Hypothalamus (tissue), 51 donors: ENCODE data around the gene BIRC3.
"Not testable (repeated sequence)": the region's sequence is repeated elsewhere in the genome, so short reads cannot be mapped to it uniquely, and the experiment has no call there.

Source experiments
- DNase-seq, 51 donors: peaks; one replicate each; lab custom pipeline; 2025; lab: John Stamatoyannopoulos, UW

BIRC3 gene

GRCh38 chr11:102320679-102321078 lies 3.4 kb downstream of the BIRC3 start:
- peak in 4 of 51 donors; percentile 8 to 20 (median 12) for DNase-seq

- DNase-seq: no peak
Observed at GRCh38 chr11:102322560-102322959, 5.3 kb downstream of the BIRC3 start.

- DNase-seq: no peak
Observed at GRCh38 chr11:102323542-102324251, 6.4 kb downstream of the BIRC3 start.

GRCh38 chr11:102325088-102325487 lies 7.8 kb downstream of the BIRC3 start:
- no peak for DNase-seq

- DNase-seq: no peak
Observed at GRCh38 chr11:102328748-102329147, 11.5 kb downstream of the BIRC3 start.

GRCh38 chr11:102330231-102330630 lies 12.9 kb downstream of the BIRC3 start:
- no peak for DNase-seq

GRCh38 chr11:102331341-102331740 lies 14.1 kb downstream of the BIRC3 start:
- DNase-seq: no peak

- DNase-seq: no peak
Observed at GRCh38 chr11:102332611-102332994, 15.3 kb downstream of the BIRC3 start.

GRCh38 chr11:102338479-102339010 lies 21.3 kb downstream of the BIRC3 start:
- DNase-seq: no peak

GRCh38 chr11:102341311-102341710 lies 24.0 kb downstream of the BIRC3 start:
- DNase-seq: not testable (repeated sequence)

- DNase-seq: peak in 39 of 51 donors; percentile 2 to 77 (median 39)
Observed at GRCh38 chr11:102341844-102342318, 24.6 kb downstream of the BIRC3 start.

- no peak for DNase-seq
Observed at GRCh38 chr11:102343809-102344208, 26.5 kb downstream of the BIRC3 start.

GRCh38 chr11:102345904-102346303 lies 28.6 kb downstream of the BIRC3 start:
- peak in 4 of 51 donors; percentile 2 to 48 (median 8) for DNase-seq

- DNase-seq: no peak
Observed at GRCh38 chr11:102346456-102346747, 29.1 kb downstream of the BIRC3 start.

- DNase-seq: peak; percentile 53 to 98 (median 86)
Observed at GRCh38 chr11:102346748-102347461, 29.6 kb downstream of the BIRC3 start, which contains the start of gene BIRC2. BIRC2 (plus strand) TSS chr11:102347214; CDS start chr11:102349855, 2,641 bp downstream.

- DNase-seq: peak in 8 of 51 donors; percentile 9 to 86 (median 62)
Observed at GRCh38 chr11:102347462-102348370, 30.4 kb downstream of the BIRC3 start.

- DNase-seq: no peak
Observed at GRCh38 chr11:102357116-102357515, 39.8 kb downstream of the BIRC3 start.

GRCh38 chr11:102359372-102359771 lies 42.1 kb downstream of the BIRC3 start:
- DNase-seq: no peak

- DNase-seq: no peak
Observed at GRCh38 chr11:102360681-102361080, 43.4 kb downstream of the BIRC3 start.
